Activated CD4-positive, alpha-beta T cell treated with anti-CD3 and anti-CD28 coated beads, Interleukin-2, amount 10 ng/mL, durations not matched to agents 7 days and 5 days (primary cell): ENCODE measurements around the gene DAPK1. TPM values are rescaled to one million over a fixed set of nuclear protein-coding genes. Genes with fewer than 3 reads are reported as not detected.
A peak's percentile ranks its signal among the peaks of the same experiment; 100 is the strongest.

Experiments
- CTCF ChIA-PET: fragments of 350-600 bp; sonication (Branson Sonifier 250); formaldehyde crosslinking; loops from one replicate; lab custom pipeline; 2021; ENCODE audit warnings: antibody characterized with exemption; lab: Charles Lee
- POLR2A ChIA-PET: fragments of 350-600 bp; sonication (Branson Sonifier 250); formaldehyde crosslinking; loops from one replicate; lab custom pipeline; 2021; ENCODE audit warnings: antibody characterized with exemption; lab: Charles Lee
- DNase-seq: peaks from one replicate; pipeline ENCODE4 v3.0.0-alpha.2; 2020
- H3K27ac Mint-ChIP-seq: one replicate; pipeline ENCODE4 v1.8.0; 2021; ENCODE audit warnings: mild to moderate bottlenecking, moderate library complexity, mixed read lengths
- H3K27me3 Mint-ChIP-seq: one replicate; pipeline ENCODE4 v1.8.0; 2021; ENCODE audit warnings: mixed read lengths
- H3K36me3 Mint-ChIP-seq: one replicate; pipeline ENCODE4 v1.8.0; 2021; ENCODE audit warnings: low read depth, mixed read lengths
- H3K4me1 Mint-ChIP-seq: one replicate; pipeline ENCODE4 v1.8.0; 2021; ENCODE audit warnings: mixed read lengths
- H3K4me3 Mint-ChIP-seq: one replicate; pipeline ENCODE4 v1.8.0; 2021; ENCODE audit warnings: mild to moderate bottlenecking, moderate library complexity, mixed read lengths
- H3K9me3 Mint-ChIP-seq: one replicate; pipeline ENCODE4 v1.8.0; 2021; ENCODE audit warnings: mixed read lengths
- total RNA-seq, 2 experiments: library from RNA; stranded (reverse); gene quantifications; one replicate each; pipeline ENCODE4 v1.2.3, GENCODE V29; 2021

Gene DAPK1
- total RNA-seq, 2 experiments from 2014 or later = 0.30 to 0.35 TPM

GRCh38 chr9:87713278-87713987, 215.8 kb downstream of the DAPK1 start:
- H3K36me3 Mint-ChIP-seq = peaks cover 2% of the 10 kb centered on the region
- H3K27ac Mint-ChIP-seq = no peak overlapping the region
- H3K4me3 Mint-ChIP-seq = no peak overlapping the region
- POLR2A ChIA-PET = no interaction called here
- H3K27me3 Mint-ChIP-seq = peaks cover 6% of the 10 kb centered on the region
- peak; percentile 19 for DNase-seq
- H3K4me1 Mint-ChIP-seq = peaks cover 54% of the 10 kb centered on the region
- CTCF ChIA-PET = no interaction called here
- H3K9me3 Mint-ChIP-seq = no peaks in the 10 kb centered on the region

GRCh38 chr9:87713988-87714330, 216.3 kb downstream of the DAPK1 start:
- H3K4me3 Mint-ChIP-seq = no peak overlapping the region
- no peak for DNase-seq
- ChIA-PET CTCF (no interaction called here), POLR2A (no interaction called here)
- peaks cover 7% of the 10 kb centered on the region for H3K27me3 Mint-ChIP-seq
- no peaks in the 10 kb centered on the region for H3K9me3 Mint-ChIP-seq
- H3K36me3 Mint-ChIP-seq = peaks cover 2% of the 10 kb centered on the region
- H3K27ac Mint-ChIP-seq = no peak overlapping the region
- peaks cover 48% of the 10 kb centered on the region for H3K4me1 Mint-ChIP-seq

- Mint-ChIP-seq H3K4me3 (no peak overlapping the region), H3K4me1 (peaks cover 40% of the 10 kb centered on the region), H3K9me3 (no peaks in the 10 kb centered on the region), H3K27ac (no peak overlapping the region), H3K36me3 (peaks cover 2% of the 10 kb centered on the region), H3K27me3 (peaks cover 7% of the 10 kb centered on the region)
- no peak for DNase-seq
- POLR2A ChIA-PET = no interaction called here
- CTCF ChIA-PET = no interaction called here
Observed at GRCh38 chr9:87714819-87715218, 217.2 kb downstream of the DAPK1 start.

- H3K27ac Mint-ChIP-seq = no peak overlapping the region
- H3K9me3 Mint-ChIP-seq = no peaks in the 10 kb centered on the region
- peaks cover 11% of the 10 kb centered on the region for H3K27me3 Mint-ChIP-seq
- H3K4me3 Mint-ChIP-seq = no peak overlapping the region
- peaks cover 2% of the 10 kb centered on the region for H3K36me3 Mint-ChIP-seq
- no peak for DNase-seq
- POLR2A ChIA-PET = no interaction called here
- peaks cover 30% of the 10 kb centered on the region for H3K4me1 Mint-ChIP-seq
- CTCF ChIA-PET = no interaction called here
Observed at GRCh38 chr9:87716141-87716540, 218.5 kb downstream of the DAPK1 start.

- Mint-ChIP-seq H3K9me3 (no peaks in the 10 kb centered on the region), H3K4me3 (no peak overlapping the region), H3K27ac (no peak overlapping the region), H3K27me3 (peaks cover 17% of the 10 kb centered on the region), H3K36me3 (peaks cover 2% of the 10 kb centered on the region), H3K4me1 (peaks cover 21% of the 10 kb centered on the region)
- no peak for DNase-seq
- ChIA-PET POLR2A (no interaction called here), CTCF (no interaction called here)
Observed at GRCh38 chr9:87717456-87717855, 219.8 kb downstream of the DAPK1 start.

GRCh38 chr9:87718231-87718630, 220.6 kb downstream of the DAPK1 start:
- peaks cover 16% of the 10 kb centered on the region for H3K27me3 Mint-ChIP-seq
- CTCF ChIA-PET = no interaction called here
- DNase-seq = no peak
- H3K4me1 Mint-ChIP-seq = peaks cover 13% of the 10 kb centered on the region
- H3K4me3 Mint-ChIP-seq = no peak overlapping the region
- H3K9me3 Mint-ChIP-seq = no peaks in the 10 kb centered on the region
- H3K27ac Mint-ChIP-seq = peak overlapping the region; percentile 38
- H3K36me3 Mint-ChIP-seq = no peaks in the 10 kb centered on the region
- POLR2A ChIA-PET = no interaction called here

GRCh38 chr9:87718852-87719612, 221.4 kb downstream of the DAPK1 start:
- POLR2A ChIA-PET = no interaction called here
- DNase-seq = no peak
- Mint-ChIP-seq H3K4me1 (peaks cover 5% of the 10 kb centered on the region), H3K27ac (no peak overlapping the region), H3K36me3 (no peaks in the 10 kb centered on the region), H3K4me3 (no peak overlapping the region), H3K27me3 (peaks cover 16% of the 10 kb centered on the region), H3K9me3 (no peaks in the 10 kb centered on the region)
- CTCF ChIA-PET = no interaction called here

GRCh38 chr9:87720173-87720572, 222.5 kb downstream of the DAPK1 start:
- ChIA-PET CTCF (no interaction called here), POLR2A (no interaction called here)
- peaks cover 21% of the 10 kb centered on the region for H3K27me3 Mint-ChIP-seq
- H3K4me1 Mint-ChIP-seq = peaks cover 1% of the 10 kb centered on the region
- H3K36me3 Mint-ChIP-seq = peaks cover 1% of the 10 kb centered on the region
- H3K4me3 Mint-ChIP-seq = no peak overlapping the region
- DNase-seq = no peak
- no peak overlapping the region for H3K27ac Mint-ChIP-seq
- no peaks in the 10 kb centered on the region for H3K9me3 Mint-ChIP-seq

GRCh38 chr9:87722393-87723088, 224.9 kb downstream of the DAPK1 start:
- Mint-ChIP-seq H3K9me3 (no peaks in the 10 kb centered on the region), H3K27ac (no peak overlapping the region), H3K36me3 (peaks cover 1% of the 10 kb centered on the region), H3K27me3 (peaks cover 29% of the 10 kb centered on the region), H3K4me3 (no peak overlapping the region), H3K4me1 (peaks cover 11% of the 10 kb centered on the region)
- ChIA-PET CTCF (interaction anchor here (1.8 kb wide), 1 partner anchor 13 kb away, joined by 4 read pairs; no protein-coding TSS in a partner anchor), POLR2A (no interaction called here)
- no peak for DNase-seq

- Mint-ChIP-seq H3K4me3 (peak overlapping the region; percentile 84), H3K36me3 (peaks cover 11% of the 10 kb centered on the region), H3K9me3 (no peaks in the 10 kb centered on the region), H3K27ac (peak overlapping the region; percentile 85), H3K4me1 (peaks cover 29% of the 10 kb centered on the region), H3K27me3 (peaks cover 26% of the 10 kb centered on the region)
- ChIA-PET POLR2A (no interaction called here), CTCF (no interaction called here)
- DNase-seq = no peak
Observed at GRCh38 chr9:87725356-87725899, 227.8 kb downstream of the DAPK1 start.

- peaks cover 23% of the 10 kb centered on the region for H3K27me3 Mint-ChIP-seq
- no peaks in the 10 kb centered on the region for H3K9me3 Mint-ChIP-seq
- DNase-seq = peak; percentile 53
- peaks cover 15% of the 10 kb centered on the region for H3K36me3 Mint-ChIP-seq
- ChIA-PET POLR2A (no interaction called here), CTCF (interaction anchor here (0.9 kb wide), 1 partner anchor 1275 kb away, joined by 3 read pairs; no protein-coding TSS in a partner anchor)
- H3K27ac Mint-ChIP-seq = peak within 1 kb of the TSS; percentile 85
- H3K4me1 Mint-ChIP-seq = peaks cover 29% of the 10 kb centered on the region
- peak within 1 kb of the TSS; percentile 84 for H3K4me3 Mint-ChIP-seq
Observed at GRCh38 chr9:87725900-87726709, 228.4 kb downstream of the DAPK1 start, which contains the start of gene CTSL. TSS of gene CTSL (plus strand) at chr9:87726119. CDS start at chr9:87727604, 1,485 bp downstream.

GRCh38 chr9:87729246-87729645, 231.6 kb downstream of the DAPK1 start:
- no peaks in the 10 kb centered on the region for H3K9me3 Mint-ChIP-seq
- no peak overlapping the region for H3K27ac Mint-ChIP-seq
- DNase-seq = no peak
- ChIA-PET CTCF (no interaction called here), POLR2A (no interaction called here)
- peaks cover 15% of the 10 kb centered on the region for H3K36me3 Mint-ChIP-seq
- peaks cover 32% of the 10 kb centered on the region for H3K4me1 Mint-ChIP-seq
- peaks cover 21% of the 10 kb centered on the region for H3K27me3 Mint-ChIP-seq
- H3K4me3 Mint-ChIP-seq = no peak overlapping the region
